Measurements from ENCODE around the gene PARG.

DNA sequence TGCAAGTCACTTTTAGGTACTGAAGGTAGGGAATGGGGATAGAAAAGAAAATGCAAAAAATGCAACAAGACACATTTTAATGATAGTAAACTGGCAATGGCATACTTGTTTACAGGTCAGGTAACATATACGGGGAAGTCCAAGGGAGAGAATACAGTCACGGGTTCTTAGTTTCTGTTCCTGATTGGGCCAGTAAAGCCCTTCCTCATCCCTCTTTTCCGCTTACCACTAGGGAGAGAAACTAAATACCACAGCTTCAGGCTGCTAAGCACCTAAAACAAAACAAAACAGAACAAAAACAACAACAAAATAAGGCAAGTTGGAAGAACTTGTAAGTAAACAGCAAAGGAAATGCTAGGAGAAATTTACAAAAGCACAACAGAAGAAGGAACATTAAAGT is 114.5 kb downstream of the PARG start:
- TF ChIP-seq GATA2 (IDR thresholded peaks at IDR 0.05; ENCODE audit: low read depth, low read length) (no peak), GATA3 (IDR thresholded peaks at IDR 0.05; ENCODE audit: low read depth, low read length) (no peak)
